GM23338 (cell line): ENCODE results near the gene LRRC42. TPM values are rescaled to one million over a fixed set of nuclear protein-coding genes. Genes with fewer than 3 reads are reported as not detected.

Experiments used
- ATAC-seq: fragments of 200-7000 bp; cut with Tn5 transposase; 3 replicates; pipeline ENCODE4 v1.9.1; 2020
- DNase-seq: peaks from one replicate; pipeline ENCODE4 v3.0.0-alpha.2; 2015; ENCODE audit warnings: low spot score
- H2AFZ ChIP-seq: fragments of 200-600 bp; sonication (generic); 2 replicates; pipeline ENCODE4 v1.8.0; 2016; ENCODE audit warnings: antibody characterized with exemption, mild to moderate bottlenecking, moderate library complexity
- H3F3A ChIP-seq: fragments of 200-600 bp; sonication (generic); replicated peaks from 2 replicates; pipeline ENCODE4 v1.8.0; 2017; ENCODE audit warnings: antibody characterized with exemption, mixed run types, low read depth
- H3K27ac ChIP-seq: fragments of 200-600 bp; sonication (generic); 2 replicates; pipeline ENCODE4 v1.6.1; 2016; ENCODE audit warnings: low read depth
- H3K27me3 ChIP-seq: fragments of 200-600 bp; sonication (generic); 2 replicates; pipeline ENCODE4 v1.8.0; 2016; ENCODE audit warnings: mild to moderate bottlenecking, mixed run types, moderate library complexity; ENCODE audit not compliant: insufficient read depth
- H3K36me3 ChIP-seq: fragments of 200-600 bp; sonication (generic); 2 replicates; pipeline ENCODE4 v1.8.0; 2016; ENCODE audit warnings: mild to moderate bottlenecking; ENCODE audit not compliant: insufficient read depth
- H3K4me1 ChIP-seq: fragments of 200-600 bp; sonication (generic); 2 replicates; pipeline ENCODE4 v1.8.0; 2016; ENCODE audit warnings: mild to moderate bottlenecking, moderate library complexity; ENCODE audit not compliant: insufficient read depth
- H3K4me2 ChIP-seq: fragments of 200-600 bp; sonication (generic); 2 replicates; pipeline ENCODE4 v1.7.1; 2017; ENCODE audit warnings: mixed run types
- H3K4me3 ChIP-seq: fragments of 200-600 bp; sonication (generic); 2 replicates; pipeline ENCODE4 v1.6.1; 2016; ENCODE audit warnings: mixed run types
- H3K79me2 ChIP-seq: fragments of 200-600 bp; sonication (generic); replicated peaks from 2 replicates; pipeline ENCODE4 v1.8.0; 2017; ENCODE audit warnings: mild to moderate bottlenecking; ENCODE audit not compliant: insufficient read depth
- H3K9me2 ChIP-seq: fragments of 200-600 bp; sonication (generic); 2 replicates; pipeline ENCODE4 v1.8.0; 2017; ENCODE audit not compliant: insufficient read depth
- H4K20me1 ChIP-seq: fragments of 200-600 bp; sonication (generic); replicated peaks from 2 replicates; pipeline ENCODE4 v1.8.0; 2017; ENCODE audit warnings: mild to moderate bottlenecking; ENCODE audit not compliant: insufficient read depth
- H3K27ac Mint-ChIP-seq: 2 replicates; pipeline ENCODE4 v1.8.0; 2020; ENCODE audit warnings: inconsistent platforms, mild to moderate bottlenecking, moderate library complexity, mixed read lengths
- H3K27me3 Mint-ChIP-seq: 3 replicates; pipeline ENCODE4 v1.8.0; 2022; ENCODE audit warnings: low read depth, mild to moderate bottlenecking, moderate library complexity, mixed read lengths, inconsistent platforms; ENCODE audit not compliant: insufficient read depth, poor library complexity
- H3K36me3 Mint-ChIP-seq: 3 replicates; pipeline ENCODE4 v1.8.0; 2021; ENCODE audit warnings: low read depth, mild to moderate bottlenecking, inconsistent platforms, moderate library complexity, mixed read lengths
- H3K4me1 Mint-ChIP-seq: 3 replicates; pipeline ENCODE4 v1.8.0; 2020; ENCODE audit warnings: mild to moderate bottlenecking, inconsistent platforms, mixed read lengths
- H3K4me3 Mint-ChIP-seq: 3 replicates; pipeline ENCODE4 v1.8.0; 2021; ENCODE audit warnings: moderate library complexity, mild to moderate bottlenecking, inconsistent platforms, mixed read lengths
- H3K9me3 Mint-ChIP-seq: 3 replicates; pipeline ENCODE4 v1.8.0; 2020; ENCODE audit warnings: moderate library complexity, mild to moderate bottlenecking, inconsistent platforms, mixed read lengths
- CTCF ChIP-seq, 2 experiments: fragments of 200-600 bp in 1 of 2; sonication (generic) in 1 of 2; conservative IDR thresholded peaks; 2 replicates each; pipeline versions ENCODE4 v1.5.1 to v1.6.1; 2016 to 2017; ENCODE audit warnings: antibody characterized with exemption in 2 of 2, low read depth in 2 of 2, mild to moderate bottlenecking in 2 of 2, moderate library complexity in 1 of 2
- EZH2 ChIP-seq: fragments of 200-600 bp; sonication (generic); IDR thresholded peaks from one replicate; pipeline ENCODE4 v1.8.0; 2017; ENCODE audit warnings: antibody characterized with exemption, mild to moderate bottlenecking, low read depth; ENCODE audit not compliant: unreplicated experiment
- EZH2phosphoT487 ChIP-seq: fragments of 200-600 bp; sonication (generic); IDR thresholded peaks from one replicate; pipeline ENCODE4 v1.8.1; 2018; ENCODE audit warnings: antibody characterized with exemption; ENCODE audit not compliant: unreplicated experiment
- JUNB ChIP-seq: IDR thresholded peaks from one replicate; pipeline ENCODE4 v1.6.1; 2016; ENCODE audit warnings: antibody characterized with exemption; ENCODE audit not compliant: unreplicated experiment
- POLR2AphosphoS5 ChIP-seq: IDR thresholded peaks from 2 replicates; pipeline ENCODE4 v1.6.1; 2016; ENCODE audit warnings: antibody characterized with exemption, low read depth
- STAT1 ChIP-seq: IDR thresholded peaks from one replicate; pipeline ENCODE4 v1.6.1; 2016; ENCODE audit warnings: antibody characterized with exemption; ENCODE audit not compliant: unreplicated experiment
- ZNF331 ChIP-seq: fragments of 250-450 bp; sonication (Bioruptor Pico); IDR thresholded peaks from 2 replicates; pipeline ENCODE4 v1.5.0; 2020; ENCODE audit warnings: low read depth, mild to moderate bottlenecking, moderate library complexity
- ZNF462 ChIP-seq: fragments of 250-450 bp; sonication (Bioruptor Pico); IDR thresholded peaks from 2 replicates; pipeline ENCODE4 v1.5.0; 2020; ENCODE audit warnings: mild to moderate bottlenecking, moderate library complexity
- polyA plus RNA-seq: library from polyadenylated mRNA; unstranded; fragments of >200 nt; fragmentation: Nextera tagmentation; extraction: Ambion mirVana; gene quantifications from 2 replicates; pipeline ENCODE4 v1.2.1, GENCODE V29; 2016
- total RNA-seq: library from RNA; depleted of rRNA; stranded (reverse); fragments of >200 nt; shearing (Covaris generic); gene quantifications from 2 replicates; pipeline ENCODE4 v1.2.3, GENCODE V29; 2014

LRRC42 gene
- total and polyA plus RNA-seq, 2 experiments from 2014 or later = 25.9 to 48.1 TPM

DNA sequence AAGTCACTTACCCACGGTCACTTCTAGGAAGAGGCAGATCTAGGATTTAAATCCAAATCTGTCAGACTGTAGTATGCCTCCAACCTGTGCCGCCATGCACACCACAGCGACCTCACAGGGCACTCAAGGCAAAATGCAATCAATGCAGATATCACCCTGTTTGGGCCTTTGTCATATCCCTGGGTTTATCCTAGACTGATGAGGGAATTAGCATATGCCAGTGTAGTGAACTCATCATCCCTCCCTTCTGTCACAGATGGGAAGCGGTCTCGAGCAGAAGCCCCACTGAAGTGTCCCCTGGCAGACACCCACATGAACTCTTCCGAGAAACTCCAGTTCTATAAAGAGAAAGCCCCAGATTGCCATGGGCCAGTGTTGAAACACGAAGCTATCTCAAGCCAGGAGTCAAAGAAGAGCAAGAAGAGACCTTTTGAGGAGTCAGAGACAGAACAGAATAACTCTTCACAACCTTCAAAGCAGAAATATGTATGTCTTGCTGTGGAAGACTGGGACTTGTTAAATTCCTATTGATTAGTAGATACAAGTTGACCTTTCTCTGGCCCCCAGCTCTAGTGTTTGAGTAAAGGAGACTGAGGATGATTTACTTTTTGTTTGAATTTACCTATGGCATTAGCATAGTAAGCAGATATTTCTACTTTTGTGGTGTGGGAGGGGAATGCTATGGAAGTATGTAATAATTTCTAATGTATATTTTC is 21.4 kb downstream of the LRRC42 start (continued):
- TF ChIP-seq ZNF462 (no peak), POLR2AphosphoS5 (no peak), EZH2 (no peak), ZNF331 (no peak), JUNB (no peak)

GRCh38 chr1:53968125-53968513 is 22.0 kb downstream of the LRRC42 start:
- Histone ChIP-seq H4K20me1 (peaks cover 13% of the 10 kb centered on the region), H3F3A (no peaks in the 10 kb centered on the region), H3K79me2 (no peaks in the 10 kb centered on the region), H3K4me2 (no peak overlapping the region), H3K27me3 (no peaks in the 10 kb centered on the region), H2AFZ (no peak overlapping the region), H3K4me1 (no peaks in the 10 kb centered on the region), H3K9me2 (no peaks in the 10 kb centered on the region), H3K36me3 (peaks cover 37% of the 10 kb centered on the region), H3K4me3 (no peak overlapping the region), H3K27ac (no peak overlapping the region)
- H3K4me3 Mint-ChIP-seq = no peak overlapping the region
- no peak overlapping the region for H3K27ac Mint-ChIP-seq
- DNase-seq = no peak
- peaks cover 6% of the 10 kb centered on the region for H3K27me3 Mint-ChIP-seq
- no peaks in the 10 kb centered on the region for H3K9me3 Mint-ChIP-seq
- H3K4me1 Mint-ChIP-seq = peaks cover 9% of the 10 kb centered on the region
- peaks cover 39% of the 10 kb centered on the region for H3K36me3 Mint-ChIP-seq
- ATAC-seq = no peak
- TF ChIP-seq JUNB (no peak), STAT1 (no peak), ZNF331 (no peak), CTCF (conservative IDR thresholded peaks at IDR 0.05; ENCODE audit: low read depth in 2 of 2) (no peak), EZH2 (no peak), EZH2phosphoT487 (no peak)
